ENCODE measurements around the gene ZP2.

GRCh38 chr16:21214086-21214485, 2.7 kb upstream of the ZP2 start:
- TF ChIP-seq CTCF (IDR thresholded peaks at IDR 0.05) (no peak), POLR2A (IDR thresholded peaks at IDR 0.05) (no peak)
